ENCODE measurements around the gene FCN3.
A peak's percentile ranks its signal among the peaks of the same experiment; 100 is the strongest.

The FCN3 gene

GRCh38 chr1:27343639-27344025, 31.0 kb downstream of the FCN3 start:
- H3K36me3 Mint-ChIP-seq (ENCODE audit: insufficient read depth), result peaks cover 39% of the 10 kb centered on the region
- peaks cover 46 to 59% of the 10 kb centered on the region in 2 donors for H3K4me1 Mint-ChIP-seq (ENCODE audit: low read depth in 2 of 2)
- no peaks in the 10 kb centered on the region for H3K9me3 Mint-ChIP-seq
- no peaks in the 10 kb centered on the region for H3K27me3 Mint-ChIP-seq
- DNase-seq (no peak), ATAC-seq (replicated peaks) (no peak)
- H3K4me3 Mint-ChIP-seq, result peak overlapping the region; percentile 88 to 92
- peak overlapping the region; percentile 95 to 97 for H3K27ac Mint-ChIP-seq

DNA sequence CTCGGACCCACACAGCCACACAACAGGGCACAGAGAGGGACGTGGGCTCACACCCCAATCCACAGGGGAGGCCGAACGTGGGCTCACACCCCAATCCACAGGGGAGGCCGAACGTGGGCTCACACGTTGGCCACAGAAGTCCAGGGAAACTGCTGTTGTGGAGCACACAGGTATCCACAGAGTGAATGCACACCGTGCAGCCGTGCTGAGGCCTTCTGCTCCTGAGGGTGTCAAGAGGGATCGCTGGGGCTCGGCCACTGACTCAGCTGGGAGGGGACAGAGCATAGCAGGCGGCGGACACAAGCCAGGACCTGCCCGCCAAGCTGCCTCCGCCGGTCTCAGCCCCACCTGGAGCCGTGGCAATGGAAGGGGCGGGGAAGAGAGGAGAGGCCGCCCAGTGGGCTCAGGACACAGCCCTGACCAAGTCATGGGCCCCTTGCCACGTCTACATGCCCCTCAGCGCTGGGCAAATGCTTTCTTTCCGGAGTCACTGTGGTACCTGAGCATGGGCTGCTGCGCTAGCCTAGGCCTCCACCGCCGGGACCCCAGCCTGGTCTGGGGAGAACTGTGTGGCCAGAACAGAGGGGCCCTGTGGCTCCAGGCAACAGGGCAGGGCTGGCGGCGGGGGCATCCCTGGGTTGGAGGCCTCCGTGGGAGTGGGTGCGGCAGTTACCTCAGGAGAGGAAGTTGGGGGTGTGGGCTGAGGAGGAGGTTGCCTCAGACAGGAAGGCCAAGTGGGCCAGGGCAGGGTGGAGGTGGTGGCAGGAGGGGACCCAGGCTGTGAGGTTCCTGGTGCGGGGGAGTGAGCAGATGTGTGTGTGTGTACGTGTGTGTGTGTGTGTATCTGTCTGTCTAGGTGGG, 31.6 kb downstream of the FCN3 start:
- Mint-ChIP-seq H3K27ac (peak overlapping the region; percentile 95 to 97), H3K27me3 (no peaks in the 10 kb centered on the region), H3K36me3 (ENCODE audit: insufficient read depth) (peaks cover 35% of the 10 kb centered on the region), H3K4me3 (peak overlapping the region; percentile 88 to 92), H3K4me1 (ENCODE audit: low read depth in 2 of 2) (peaks cover 45 to 59% of the 10 kb centered on the region in 2 donors), H3K9me3 (no peaks in the 10 kb centered on the region)
- peak; percentile 83 for ATAC-seq (replicated peaks)
- peak; percentile 71 to 86 (median 81) for DNase-seq

- H3K36me3 Mint-ChIP-seq (ENCODE audit: insufficient read depth), result peaks cover 33% of the 10 kb centered on the region
- H3K4me1 Mint-ChIP-seq (ENCODE audit: low read depth in 2 of 2), result peaks cover 42 to 55% of the 10 kb centered on the region in 2 donors
- peak overlapping the region; percentile 95 to 97 for H3K27ac Mint-ChIP-seq
- no peaks in the 10 kb centered on the region for H3K9me3 Mint-ChIP-seq
- no peak for DNase-seq
- no peaks in the 10 kb centered on the region for H3K27me3 Mint-ChIP-seq
- peak overlapping the region; percentile 88 to 92 for H3K4me3 Mint-ChIP-seq
- peak; percentile 40 for ATAC-seq (replicated peaks)
Observed at GRCh38 chr1:27342391-27342777, 32.2 kb downstream of the FCN3 start.

DNA sequence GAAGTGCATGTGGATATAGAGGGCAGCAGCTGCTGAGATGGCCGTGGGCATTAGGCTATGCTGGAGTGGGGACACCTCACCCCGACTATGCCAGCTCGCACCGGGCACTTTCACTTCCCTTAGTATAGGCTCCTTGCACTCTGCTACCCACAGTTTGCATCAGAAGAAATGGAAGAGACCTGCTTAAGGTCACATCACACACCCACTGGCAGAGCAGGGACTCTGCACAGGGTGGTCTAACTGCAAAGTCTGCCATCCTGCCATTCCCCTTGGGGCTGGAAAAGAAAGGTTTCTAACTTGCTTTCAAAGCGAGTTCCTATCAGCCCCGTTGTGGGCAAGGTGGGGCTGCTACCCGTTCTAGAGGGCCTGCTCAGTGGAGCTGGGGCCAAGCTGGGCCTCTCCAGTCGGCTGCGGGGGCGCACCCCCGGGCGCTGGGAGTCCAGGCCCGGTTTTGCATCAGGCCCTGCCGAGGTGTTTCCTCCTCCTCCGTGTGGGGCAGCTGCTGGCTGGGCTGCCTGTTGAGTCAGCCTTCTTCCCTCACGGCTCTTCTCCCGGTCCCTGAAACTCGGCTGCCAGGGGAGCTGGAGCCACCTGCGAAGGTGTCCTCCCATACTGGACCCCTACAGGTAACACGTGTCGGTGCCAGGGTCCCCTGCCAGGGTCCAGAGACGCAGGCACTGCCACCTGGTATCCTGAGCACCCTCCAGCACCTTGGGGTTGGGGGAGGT, 32.9 kb downstream of the FCN3 start, which contains the start of gene SYTL1:
TSS of gene SYTL1 (plus strand) at position 498 of the 728 bp plus-strand sequence. CDS start 3,313 bp downstream, outside the sequence.
- Mint-ChIP-seq H3K9me3 (no peaks in the 10 kb centered on the region), H3K4me1 (ENCODE audit: low read depth in 2 of 2) (peaks cover 42 to 51% of the 10 kb centered on the region in 2 donors), H3K27ac (peak within 1 kb of the TSS; percentile 95 to 97), H3K27me3 (no peaks in the 10 kb centered on the region), H3K36me3 (ENCODE audit: insufficient read depth) (peaks cover 26% of the 10 kb centered on the region), H3K4me3 (peak within 1 kb of the TSS; percentile 88 to 92)
- DNase-seq (peak; percentile 60 to 71 (median 63)), ATAC-seq (replicated peaks) (peak; percentile 64)

DNA sequence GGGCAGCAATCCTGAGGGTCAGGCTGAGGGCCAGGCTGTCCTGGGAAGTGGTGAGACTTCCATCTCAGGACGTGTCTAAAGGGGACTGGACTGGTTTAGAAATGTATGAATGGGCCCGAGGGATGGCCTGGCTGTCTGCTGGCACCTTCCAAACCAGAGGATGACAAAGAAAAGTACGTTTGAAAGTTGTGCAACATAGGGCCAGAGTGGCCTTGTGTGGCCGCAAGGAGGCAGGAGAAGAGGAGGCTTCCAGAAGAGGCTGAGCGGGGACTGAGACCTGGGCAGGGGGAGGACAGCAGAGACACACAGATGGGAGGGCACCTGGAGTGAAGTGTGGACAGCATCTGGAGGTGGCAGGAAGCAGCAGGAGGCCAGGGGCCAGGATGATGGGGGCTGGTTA, 35.4 kb downstream of the FCN3 start:
- peak overlapping the region; percentile 96 to 97 for H3K27ac Mint-ChIP-seq
- peaks cover 29 to 41% of the 10 kb centered on the region in 2 donors for H3K4me1 Mint-ChIP-seq (ENCODE audit: low read depth in 2 of 2)
- DNase-seq (no peak), ATAC-seq (replicated peaks) (no peak)
- H3K4me3 Mint-ChIP-seq, result peak overlapping the region in 1 of 2 donors; percentile 92
- H3K36me3 Mint-ChIP-seq (ENCODE audit: insufficient read depth), result peaks cover 23% of the 10 kb centered on the region
- H3K27me3 Mint-ChIP-seq, result no peaks in the 10 kb centered on the region
- no peaks in the 10 kb centered on the region for H3K9me3 Mint-ChIP-seq

DNA sequence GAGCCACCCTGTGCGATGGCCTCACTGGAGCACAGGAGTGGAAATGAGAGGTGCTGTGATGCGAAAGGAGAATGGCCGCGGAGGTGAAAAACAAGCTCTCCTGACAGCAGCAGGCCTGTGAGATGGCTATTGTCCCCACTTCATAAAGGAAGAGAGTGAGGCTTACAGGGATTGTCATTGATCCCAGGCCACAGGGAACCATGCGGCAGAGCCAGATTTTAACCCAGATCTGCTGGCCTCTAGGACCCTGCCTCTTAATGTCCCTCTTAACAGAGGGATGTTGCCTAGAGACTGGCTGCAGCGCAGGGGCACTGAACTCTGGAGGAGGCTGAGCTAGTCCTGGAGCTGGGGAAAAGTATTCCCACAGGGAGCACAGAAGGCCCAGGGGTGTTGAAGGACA, 35.9 kb downstream of the FCN3 start:
- H3K4me1 Mint-ChIP-seq (ENCODE audit: low read depth in 2 of 2), result peaks cover 29 to 37% of the 10 kb centered on the region in 2 donors
- peak overlapping the region in 1 of 2 donors; percentile 92 for H3K4me3 Mint-ChIP-seq
- no peaks in the 10 kb centered on the region for H3K9me3 Mint-ChIP-seq
- DNase-seq, result no peak
- H3K36me3 Mint-ChIP-seq (ENCODE audit: insufficient read depth), result peaks cover 18% of the 10 kb centered on the region
- peak overlapping the region; percentile 96 to 97 for H3K27ac Mint-ChIP-seq
- no peak for ATAC-seq (replicated peaks)
- no peaks in the 10 kb centered on the region for H3K27me3 Mint-ChIP-seq

- Mint-ChIP-seq H3K9me3 (no peaks in the 10 kb centered on the region), H3K27me3 (no peaks in the 10 kb centered on the region), H3K4me1 (ENCODE audit: low read depth in 2 of 2) (peaks cover 38 to 40% of the 10 kb centered on the region in 2 donors), H3K4me3 (no peak overlapping the region), H3K36me3 (ENCODE audit: insufficient read depth) (peaks cover 17% of the 10 kb centered on the region), H3K27ac (peak overlapping the region; percentile 15 to 54)
- DNase-seq, result no peak
- ATAC-seq (replicated peaks), result no peak
Observed at GRCh38 chr1:27336756-27337155, 37.9 kb downstream of the FCN3 start.

DNA sequence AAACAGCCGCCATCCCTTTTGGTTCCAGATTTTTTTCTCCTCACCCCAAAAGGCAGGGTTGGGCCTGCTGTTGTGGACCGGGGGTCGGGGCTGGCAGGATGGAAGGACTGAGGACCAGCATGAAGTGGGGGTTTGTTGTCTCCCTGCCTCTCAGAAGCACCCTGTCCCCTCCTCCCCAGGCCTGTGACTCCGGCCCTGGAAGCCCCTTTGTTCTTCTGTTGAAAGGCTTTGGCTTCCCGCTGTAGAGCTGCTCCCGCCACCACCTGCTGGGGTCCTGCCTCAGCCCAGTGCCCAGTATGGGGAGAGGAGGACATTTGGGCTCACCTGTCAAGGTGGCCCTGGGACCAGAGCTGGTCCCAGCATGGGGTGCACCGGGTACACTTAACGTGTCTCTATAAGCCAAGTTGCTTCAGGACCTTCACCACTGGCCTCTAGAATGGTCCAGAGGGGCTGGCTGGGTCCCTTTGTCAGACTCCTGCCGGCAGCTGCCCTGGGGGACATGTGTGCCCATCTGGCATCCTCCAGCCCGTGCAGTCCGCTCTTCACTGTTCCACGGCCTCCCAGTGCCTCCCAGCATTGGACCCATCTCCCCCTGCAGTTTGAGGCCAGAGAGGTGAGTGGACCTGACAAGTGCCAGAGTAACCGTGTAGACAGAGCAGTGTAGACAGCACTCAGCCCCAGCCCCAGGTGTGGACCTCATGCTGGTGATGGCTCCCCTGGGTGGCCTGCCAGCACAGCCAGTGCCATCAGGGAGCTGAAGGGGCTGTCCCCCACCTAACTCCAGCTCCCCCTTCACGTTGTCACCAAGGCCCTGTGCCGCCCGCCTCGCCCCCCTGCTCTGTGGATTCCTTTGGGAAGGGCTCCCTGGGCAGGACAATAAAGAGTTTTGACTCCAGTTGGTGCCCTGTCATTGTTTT, 38.9 kb downstream of the FCN3 start:
- no peaks in the 10 kb centered on the region for H3K27me3 Mint-ChIP-seq
- no peak for DNase-seq
- ATAC-seq (replicated peaks), result no peak
- peaks cover 29 to 34% of the 10 kb centered on the region in 2 donors for H3K4me1 Mint-ChIP-seq (ENCODE audit: low read depth in 2 of 2)
- H3K9me3 Mint-ChIP-seq, result no peaks in the 10 kb centered on the region
- peaks cover 18% of the 10 kb centered on the region for H3K36me3 Mint-ChIP-seq (ENCODE audit: insufficient read depth)
- H3K4me3 Mint-ChIP-seq, result no peak overlapping the region
- peak overlapping the region in 1 of 2 donors; percentile 57 for H3K27ac Mint-ChIP-seq

GRCh38 chr1:27333717-27334279, 40.8 kb downstream of the FCN3 start:
- no peak overlapping the region for H3K4me3 Mint-ChIP-seq
- H3K36me3 Mint-ChIP-seq (ENCODE audit: insufficient read depth), result peaks cover 23% of the 10 kb centered on the region
- H3K4me1 Mint-ChIP-seq (ENCODE audit: low read depth in 2 of 2), result peaks cover 17 to 30% of the 10 kb centered on the region in 2 donors
- no peak overlapping the region for H3K27ac Mint-ChIP-seq
- ATAC-seq (replicated peaks) (no peak), DNase-seq (no peak)
- no peaks in the 10 kb centered on the region for H3K9me3 Mint-ChIP-seq
- H3K27me3 Mint-ChIP-seq, result no peaks in the 10 kb centered on the region

- no peaks in the 10 kb centered on the region for H3K9me3 Mint-ChIP-seq
- peak overlapping the region; percentile 54 to 74 for H3K27ac Mint-ChIP-seq
- peaks cover 24 to 39% of the 10 kb centered on the region in 2 donors for H3K4me1 Mint-ChIP-seq (ENCODE audit: low read depth in 2 of 2)
- peak overlapping the region in 1 of 2 donors; percentile 17 for H3K4me3 Mint-ChIP-seq
- DNase-seq, result peak; percentile 56 to 62 (median 59)
- H3K36me3 Mint-ChIP-seq (ENCODE audit: insufficient read depth), result peaks cover 25% of the 10 kb centered on the region
- ATAC-seq (replicated peaks), result peak; percentile 93
- H3K27me3 Mint-ChIP-seq, result no peaks in the 10 kb centered on the region
Observed at GRCh38 chr1:27332536-27333281, 41.9 kb downstream of the FCN3 start.

DNA sequence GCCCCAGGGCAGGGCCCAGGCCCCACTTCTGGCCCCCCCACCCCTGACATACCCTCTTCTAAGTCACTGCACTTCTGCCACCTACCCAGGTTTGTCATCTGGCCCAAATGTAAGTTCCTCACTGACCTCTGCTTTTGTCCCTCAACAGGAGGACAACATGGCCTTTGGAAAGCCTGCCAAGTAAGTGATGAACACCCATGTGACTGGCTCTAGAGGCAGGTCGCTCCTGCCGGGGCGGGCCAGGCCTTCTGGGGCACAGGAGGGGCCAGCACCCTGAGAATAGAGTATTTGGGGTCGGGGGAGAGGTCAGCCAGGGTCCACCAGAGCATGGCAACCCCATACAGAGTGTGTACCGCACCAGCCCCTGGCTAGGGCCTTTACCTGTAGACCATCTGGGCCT, 42.7 kb downstream of the FCN3 start:
- ATAC-seq (replicated peaks), result no peak
- no peak overlapping the region for H3K4me3 Mint-ChIP-seq
- H3K27ac Mint-ChIP-seq, result peak overlapping the region in 1 of 2 donors; percentile 54
- H3K4me1 Mint-ChIP-seq (ENCODE audit: low read depth in 2 of 2), result peaks cover 25 to 45% of the 10 kb centered on the region in 2 donors
- H3K9me3 Mint-ChIP-seq, result no peaks in the 10 kb centered on the region
- no peak for DNase-seq
- peaks cover 24% of the 10 kb centered on the region for H3K36me3 Mint-ChIP-seq (ENCODE audit: insufficient read depth)
- no peaks in the 10 kb centered on the region for H3K27me3 Mint-ChIP-seq

- Mint-ChIP-seq H3K4me1 (ENCODE audit: low read depth in 2 of 2) (peaks cover 28 to 50% of the 10 kb centered on the region in 2 donors), H3K36me3 (ENCODE audit: insufficient read depth) (peaks cover 24% of the 10 kb centered on the region), H3K9me3 (no peaks in the 10 kb centered on the region), H3K4me3 (no peak overlapping the region), H3K27ac (peak overlapping the region in 1 of 2 donors; percentile 54), H3K27me3 (no peaks in the 10 kb centered on the region)
- ATAC-seq (replicated peaks), result no peak
- DNase-seq, result no peak
Observed at GRCh38 chr1:27331426-27331825, 43.2 kb downstream of the FCN3 start.

All from effector memory CD8-positive, alpha-beta T cell (primary cell).